LNCaP clone FGC (cell line): ENCODE measurements around the gene SLC26A1.

Source experiments
- DNase-seq: peaks from one replicate; pipeline ENCODE4 v3.0.0-alpha.2; 2011; ENCODE audit warnings: low read depth
- H3K4me3 ChIP-seq: 2 replicates; pipeline ENCODE4 v1.5.1; 2011; ENCODE audit warnings: mild to moderate bottlenecking, low read depth, low read length, control low read depth
- TF ChIP-seq, protein P1 (sequence below): IDR thresholded peaks from 2 replicates; pipeline ENCODE4 v1.5.1; 2012; ENCODE audit warnings: mild to moderate bottlenecking; ENCODE audit not compliant: control insufficient read depth, insufficient read depth; ENCODE audit errors: extremely low read depth

SLC26A1 gene

DNA sequence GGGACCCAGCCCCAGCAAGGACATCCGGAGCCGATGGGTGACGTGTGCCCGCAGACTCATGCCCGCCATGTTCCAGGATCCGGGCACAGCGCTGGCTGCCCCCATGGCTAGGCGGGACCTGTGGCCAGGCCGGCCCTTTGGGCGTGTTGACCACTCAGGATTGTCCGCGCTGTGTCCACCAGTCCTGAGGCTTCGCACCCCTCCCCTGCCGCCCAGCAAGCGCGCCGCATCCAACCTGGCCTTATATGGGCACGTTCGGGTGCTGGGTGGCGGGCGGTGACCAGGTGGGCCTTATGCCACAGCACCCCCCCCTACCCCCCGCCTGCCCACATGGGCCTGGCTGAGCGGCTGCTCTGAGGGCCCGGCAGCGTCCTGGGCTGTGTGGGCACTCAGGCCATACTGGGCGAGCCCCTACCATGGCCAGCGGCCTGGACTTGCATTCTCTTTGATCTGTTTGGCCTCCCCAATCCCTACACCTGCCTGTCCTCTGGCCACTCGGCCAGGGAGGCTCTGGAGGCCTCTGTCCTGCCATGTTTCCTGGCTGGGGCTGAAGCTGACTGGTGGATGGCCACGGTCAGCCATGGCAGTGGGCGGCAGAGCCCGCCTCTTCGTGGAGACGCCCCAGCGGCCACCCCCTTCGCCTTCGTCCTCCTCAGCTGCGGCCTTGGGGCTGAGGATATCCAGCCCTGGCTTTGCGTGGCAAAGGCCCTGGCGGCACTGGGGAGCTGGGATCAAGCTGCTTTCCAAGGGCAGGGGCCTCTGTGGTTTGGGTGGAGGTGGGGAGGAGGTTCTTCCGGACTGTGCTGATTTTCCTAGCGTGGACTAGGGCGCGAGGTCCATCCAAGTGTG is 20.2 kb upstream of the SLC26A1 start:
- no peak for DNase-seq
- H3K4me3 ChIP-seq: peak overlapping the region; percentile 73
- TF ChIP-seq, protein P1, sequence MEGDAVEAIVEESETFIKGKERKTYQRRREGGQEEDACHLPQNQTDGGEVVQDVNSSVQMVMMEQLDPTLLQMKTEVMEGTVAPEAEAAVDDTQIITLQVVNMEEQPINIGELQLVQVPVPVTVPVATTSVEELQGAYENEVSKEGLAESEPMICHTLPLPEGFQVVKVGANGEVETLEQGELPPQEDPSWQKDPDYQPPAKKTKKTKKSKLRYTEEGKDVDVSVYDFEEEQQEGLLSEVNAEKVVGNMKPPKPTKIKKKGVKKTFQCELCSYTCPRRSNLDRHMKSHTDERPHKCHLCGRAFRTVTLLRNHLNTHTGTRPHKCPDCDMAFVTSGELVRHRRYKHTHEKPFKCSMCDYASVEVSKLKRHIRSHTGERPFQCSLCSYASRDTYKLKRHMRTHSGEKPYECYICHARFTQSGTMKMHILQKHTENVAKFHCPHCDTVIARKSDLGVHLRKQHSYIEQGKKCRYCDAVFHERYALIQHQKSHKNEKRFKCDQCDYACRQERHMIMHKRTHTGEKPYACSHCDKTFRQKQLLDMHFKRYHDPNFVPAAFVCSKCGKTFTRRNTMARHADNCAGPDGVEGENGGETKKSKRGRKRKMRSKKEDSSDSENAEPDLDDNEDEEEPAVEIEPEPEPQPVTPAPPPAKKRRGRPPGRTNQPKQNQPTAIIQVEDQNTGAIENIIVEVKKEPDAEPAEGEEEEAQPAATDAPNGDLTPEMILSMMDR: no peak

DNA sequence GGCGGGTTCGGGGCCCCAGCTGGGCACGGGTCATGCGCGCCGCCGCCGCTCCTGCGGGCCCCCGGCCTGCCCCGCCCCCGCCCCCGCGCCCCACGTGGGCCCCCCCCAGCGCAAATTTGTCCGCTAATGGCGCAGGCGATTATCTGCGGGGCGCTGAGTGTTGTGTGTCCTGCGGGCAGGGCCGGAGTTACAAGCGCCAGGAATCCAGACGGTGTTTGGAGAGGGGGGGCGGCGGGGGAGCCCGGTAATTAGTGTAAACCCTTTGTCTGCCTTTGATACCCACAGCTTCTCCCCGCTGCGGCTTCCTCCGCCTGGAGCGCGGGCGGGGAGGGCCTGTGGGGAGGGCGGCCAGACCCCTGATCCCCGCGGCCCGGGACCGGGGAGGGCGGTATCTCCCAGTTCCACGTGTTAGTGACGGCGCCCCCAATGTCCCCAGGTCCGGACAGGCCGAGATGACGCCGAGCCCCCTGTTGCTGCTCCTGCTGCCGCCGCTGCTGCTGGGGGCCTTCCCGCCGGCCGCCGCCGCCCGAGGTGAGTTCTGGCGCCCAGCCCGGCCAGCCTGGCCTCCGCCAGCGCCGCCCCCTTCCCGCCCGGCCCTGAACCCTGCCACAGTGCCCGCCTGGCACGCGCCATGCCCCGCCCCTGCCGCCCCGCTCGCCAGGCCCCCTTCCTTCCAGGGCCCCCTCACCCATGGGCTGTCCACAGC is 19.0 kb upstream of the SLC26A1 start:
- TF ChIP-seq, protein P1: no peak
- peak overlapping the region; percentile 73 for H3K4me3 ChIP-seq
- no peak for DNase-seq

DNA sequence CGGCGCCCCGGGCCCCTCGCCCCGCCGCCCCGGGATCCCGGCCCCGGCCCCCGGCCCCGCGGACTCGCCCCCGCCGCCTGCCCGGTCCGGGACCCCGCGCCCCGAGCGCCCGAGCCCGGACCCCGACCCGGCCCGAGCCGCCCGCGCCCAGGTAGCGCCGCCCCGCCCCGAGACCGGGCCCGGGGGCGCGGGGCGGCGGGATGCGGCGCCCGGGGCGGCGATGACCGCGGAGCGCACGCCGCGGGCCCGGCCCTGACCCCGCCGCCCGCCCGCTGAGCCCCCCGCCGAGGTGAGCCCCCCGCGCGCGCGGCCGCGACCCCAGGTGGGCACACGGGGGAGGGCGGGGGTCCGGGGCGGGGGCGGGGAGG is 18.4 kb upstream of the SLC26A1 start:
- no peak overlapping the region; the same call in 1 of the 2 replicates for H3K4me3 ChIP-seq
- TF ChIP-seq, protein P1: no peak
- DNase-seq: no peak

DNA sequence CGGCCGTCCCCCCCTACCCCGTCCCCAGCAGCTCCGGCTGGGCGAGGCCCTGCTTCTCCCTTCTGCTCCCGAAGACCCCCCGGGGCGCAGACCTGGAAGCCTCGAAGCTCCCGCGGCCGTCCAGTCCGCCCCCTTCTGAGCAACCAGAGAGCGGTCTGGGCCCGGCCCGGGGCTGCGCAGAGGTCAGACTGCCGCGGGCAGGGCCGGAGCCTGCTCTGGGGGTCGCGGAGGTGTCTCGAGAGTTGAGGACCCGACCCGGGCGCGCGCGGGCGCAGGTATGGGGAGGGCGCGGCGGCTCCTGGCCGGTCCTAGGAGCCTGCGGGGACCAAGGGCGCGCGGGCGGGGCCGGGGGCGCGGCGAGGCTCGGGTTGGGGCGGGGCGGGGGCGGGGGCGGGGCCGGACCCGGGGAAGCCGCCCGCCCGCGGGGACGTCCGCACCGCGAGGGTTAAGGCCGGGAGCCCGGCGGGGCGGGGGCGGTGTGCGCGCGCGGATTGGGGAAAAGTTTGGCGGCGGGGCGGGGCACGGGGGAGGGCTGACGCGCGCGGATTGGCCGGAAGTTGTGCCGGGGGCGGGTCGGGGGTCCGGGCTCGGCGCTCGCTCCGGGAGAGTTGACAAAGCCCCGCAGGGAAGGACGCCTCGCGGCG is 17.9 kb upstream of the SLC26A1 start, which contains the start of gene FGFRL1:
Gene FGFRL1 (plus strand): TSS at position 605 of the 644 bp plus-strand sequence. CDS start 860 bp downstream, outside the sequence.
- TF ChIP-seq, protein P1: no peak
- peak; percentile 52 for DNase-seq
- H3K4me3 ChIP-seq: peak within 1 kb of the TSS; percentile 73

DNA sequence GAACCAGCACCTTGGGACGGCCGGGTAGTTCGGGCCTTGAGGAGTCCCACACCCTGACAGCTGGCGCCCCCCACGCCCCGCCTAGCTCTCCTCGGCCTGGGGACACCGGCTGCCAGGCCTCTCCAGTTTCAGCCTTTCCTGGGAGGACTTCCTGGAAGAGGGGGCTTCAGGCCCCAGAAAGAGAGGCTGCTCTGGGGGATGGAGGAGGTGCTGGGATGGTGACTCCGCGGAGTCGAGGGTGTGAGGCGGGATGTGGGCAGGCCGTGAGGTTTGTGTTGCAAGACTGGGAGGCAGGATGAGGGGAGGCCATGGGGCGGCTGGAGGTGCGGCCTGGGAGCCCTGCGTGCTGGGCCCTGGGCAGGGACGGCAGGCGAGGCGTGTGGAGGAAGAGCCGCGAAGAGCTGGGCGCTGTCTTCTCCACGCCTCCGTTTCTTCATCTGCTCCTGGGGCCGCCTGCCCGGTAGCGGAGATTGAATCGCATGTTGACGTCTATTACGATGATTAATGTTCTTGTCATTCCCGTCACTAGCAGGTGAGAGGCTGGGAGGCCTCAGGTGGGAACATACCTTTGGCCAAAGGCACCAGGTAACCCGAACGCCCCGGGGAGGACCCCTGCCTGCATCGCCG is 17.3 kb upstream of the SLC26A1 start:
- no peak for DNase-seq
- TF ChIP-seq, protein P1: no peak
- peak overlapping the region; percentile 59 for H3K4me3 ChIP-seq

DNA sequence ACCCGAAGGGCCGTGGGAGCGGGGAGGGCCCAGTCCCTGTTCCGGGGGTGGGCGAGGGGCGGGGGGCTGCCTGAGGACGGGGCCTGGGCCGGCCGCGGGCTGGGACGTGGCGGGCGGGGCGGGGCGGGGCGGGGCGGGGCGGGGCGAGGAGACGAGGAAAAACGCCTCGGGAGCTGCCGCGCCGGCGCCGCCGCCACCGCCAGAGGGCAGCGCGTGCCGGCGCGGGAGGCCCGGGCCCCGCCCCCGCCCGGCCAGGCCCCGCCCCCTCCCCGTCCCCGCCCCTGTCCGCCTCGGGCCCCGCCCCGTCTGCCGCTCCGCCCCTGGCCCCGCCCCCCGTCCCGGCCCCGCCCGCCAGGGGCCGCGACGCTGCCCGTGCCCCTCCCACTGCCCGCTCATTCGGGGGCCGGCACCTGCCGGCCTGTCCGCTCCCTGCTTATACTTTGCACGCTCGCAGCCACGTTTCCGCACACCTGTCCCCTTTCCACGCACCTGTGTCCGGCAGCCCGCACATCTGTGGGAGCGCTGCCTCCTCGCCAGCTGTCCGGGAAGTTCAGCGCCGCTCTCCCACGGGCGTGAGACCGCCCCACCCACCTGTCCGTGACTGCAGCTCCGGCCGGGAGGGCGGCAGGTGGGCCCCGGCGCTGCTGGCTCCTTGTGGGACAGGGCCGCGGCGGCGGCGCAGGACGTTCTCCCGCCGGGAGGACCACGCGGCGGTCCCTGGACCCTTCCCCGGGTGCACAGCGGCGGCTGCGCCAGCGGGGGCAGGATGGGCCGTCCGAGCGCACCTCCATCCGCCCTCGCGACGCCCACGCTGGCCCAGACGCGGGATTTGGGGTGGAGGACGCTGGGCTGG is 16.6 kb upstream of the SLC26A1 start:
- DNase-seq: no peak
- TF ChIP-seq, protein P1: peak; percentile 29
- H3K4me3 ChIP-seq: peak overlapping the region; percentile 59
